NT2/D1 (cell line): ENCODE measurements around the gene MAGI3.

Source experiments
- YY1 ChIP-seq: IDR thresholded peaks from 2 replicates; pipeline ENCODE4 v1.6.1; 2011; ENCODE audit not compliant: insufficient read length, insufficient read depth
- ZNF274 ChIP-seq: IDR thresholded peaks from 2 replicates; pipeline ENCODE4 v1.6.1; 2011; ENCODE audit warnings: mild to moderate bottlenecking, low read depth, low read length

- TF ChIP-seq YY1 = no peak
- no peak for TF ChIP-seq ZNF274
Measured at GRCh38 chr1:113538225-113538624, 147.9 kb downstream of the MAGI3 start.
